ENCODE data around the gene DYRK2.

DNA sequence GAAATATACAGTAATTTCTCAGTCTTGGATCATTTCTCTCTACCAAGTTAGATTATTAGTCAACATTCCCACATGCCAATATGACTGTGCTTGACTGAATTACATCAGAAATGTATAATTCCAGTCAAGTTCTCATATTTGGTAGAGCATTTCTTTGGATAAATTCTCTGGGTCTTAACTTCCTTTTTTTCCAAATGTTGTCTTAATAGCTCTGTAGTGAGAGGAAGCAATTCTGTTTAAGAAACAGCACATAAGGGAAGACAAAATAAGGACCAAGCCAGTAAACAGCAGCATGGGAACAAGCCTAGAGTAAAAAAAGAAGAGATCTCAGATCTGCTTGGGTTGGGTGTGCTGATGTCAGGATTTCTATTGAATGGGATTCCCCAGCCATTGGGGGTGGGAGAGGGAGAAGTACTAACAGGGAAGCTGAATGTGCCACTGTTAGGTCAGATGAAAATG is 14.2 kb upstream of the DYRK2 start:
- TF ChIP-seq POLR2AphosphoS5 (IDR thresholded peaks at IDR 0.05), result no peak
- TF ChIP-seq, protein P1, sequence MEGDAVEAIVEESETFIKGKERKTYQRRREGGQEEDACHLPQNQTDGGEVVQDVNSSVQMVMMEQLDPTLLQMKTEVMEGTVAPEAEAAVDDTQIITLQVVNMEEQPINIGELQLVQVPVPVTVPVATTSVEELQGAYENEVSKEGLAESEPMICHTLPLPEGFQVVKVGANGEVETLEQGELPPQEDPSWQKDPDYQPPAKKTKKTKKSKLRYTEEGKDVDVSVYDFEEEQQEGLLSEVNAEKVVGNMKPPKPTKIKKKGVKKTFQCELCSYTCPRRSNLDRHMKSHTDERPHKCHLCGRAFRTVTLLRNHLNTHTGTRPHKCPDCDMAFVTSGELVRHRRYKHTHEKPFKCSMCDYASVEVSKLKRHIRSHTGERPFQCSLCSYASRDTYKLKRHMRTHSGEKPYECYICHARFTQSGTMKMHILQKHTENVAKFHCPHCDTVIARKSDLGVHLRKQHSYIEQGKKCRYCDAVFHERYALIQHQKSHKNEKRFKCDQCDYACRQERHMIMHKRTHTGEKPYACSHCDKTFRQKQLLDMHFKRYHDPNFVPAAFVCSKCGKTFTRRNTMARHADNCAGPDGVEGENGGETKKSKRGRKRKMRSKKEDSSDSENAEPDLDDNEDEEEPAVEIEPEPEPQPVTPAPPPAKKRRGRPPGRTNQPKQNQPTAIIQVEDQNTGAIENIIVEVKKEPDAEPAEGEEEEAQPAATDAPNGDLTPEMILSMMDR (IDR thresholded peaks at IDR 0.05), result no peak

Measured in transverse colon (tissue), 4 donors.